Activated T-helper 1 cell treated with anti-CD3 and anti-CD28 coated beads, Interleukin-12 subunit alpha, Interleukin-12 subunit beta, Interleukin-2, Interleukin-4 antibody, amounts not matched to agents 30 ng/mL and 10 ng/mL and 1 ng/mL, durations not matched to agents 14 hours and 24 hours and 36 hours (primary cell): ENCODE results near the gene TBP. TPM values are rescaled to one million over a fixed set of nuclear protein-coding genes. Genes with fewer than 3 reads are reported as not detected.
"Not testable (repeated sequence)": the region's sequence is repeated elsewhere in the genome, so short reads cannot be mapped to it uniquely, and the experiment has no call there.

ENCODE experiments used
- DNase-seq: peaks from one replicate; pipeline ENCODE4 v3.0.0; 2021; ENCODE audit warnings: low spot score
- H3K27ac Mint-ChIP-seq: one replicate; pipeline ENCODE4 v1.8.0; 2021; ENCODE audit warnings: mild to moderate bottlenecking, mixed read lengths
- H3K27me3 Mint-ChIP-seq: one replicate; pipeline ENCODE4 v1.8.0; 2022; ENCODE audit warnings: mild to moderate bottlenecking, moderate library complexity, mixed read lengths; ENCODE audit not compliant: insufficient read depth
- H3K36me3 Mint-ChIP-seq: one replicate; pipeline ENCODE4 v1.8.0; 2021; ENCODE audit warnings: low read depth, mixed read lengths
- H3K4me1 Mint-ChIP-seq: one replicate; pipeline ENCODE4 v1.8.0; 2021; ENCODE audit warnings: low read depth, mixed read lengths
- H3K4me3 Mint-ChIP-seq: one replicate; pipeline ENCODE4 v1.8.0; 2021; ENCODE audit warnings: mild to moderate bottlenecking, moderate library complexity, mixed read lengths
- H3K9me3 Mint-ChIP-seq: one replicate; pipeline ENCODE4 v1.8.0; 2021; ENCODE audit warnings: mixed read lengths
- intact Hi-C: fragments of 100-400 bp; cut with micrococcal nuclease; formaldehyde crosslinking; loops from one replicate; pipeline ENCODE4 v1.15.1; 2024
- total RNA-seq: library from RNA; stranded (reverse); gene quantifications from 2 replicates; pipeline ENCODE4 v1.2.3, GENCODE V29; 2022

TBP gene
- total RNA-seq, 1 donor from 2014 or later: 29.6 TPM

- peaks cover 59% of the 10 kb centered on the region for H3K27me3 Mint-ChIP-seq
- H3K4me1 Mint-ChIP-seq: peaks cover 5% of the 10 kb centered on the region
- no peaks in the 10 kb centered on the region for H3K36me3 Mint-ChIP-seq
- no peaks in the 10 kb centered on the region for H3K9me3 Mint-ChIP-seq
- intact Hi-C loops: no loop called here
- DNase-seq: no peak
- no peak overlapping the region for H3K27ac Mint-ChIP-seq
- no peak overlapping the region for H3K4me3 Mint-ChIP-seq
Observed at GRCh38 chr6:170522565-170523183, 31.5 kb upstream of the TBP start.

DNA sequence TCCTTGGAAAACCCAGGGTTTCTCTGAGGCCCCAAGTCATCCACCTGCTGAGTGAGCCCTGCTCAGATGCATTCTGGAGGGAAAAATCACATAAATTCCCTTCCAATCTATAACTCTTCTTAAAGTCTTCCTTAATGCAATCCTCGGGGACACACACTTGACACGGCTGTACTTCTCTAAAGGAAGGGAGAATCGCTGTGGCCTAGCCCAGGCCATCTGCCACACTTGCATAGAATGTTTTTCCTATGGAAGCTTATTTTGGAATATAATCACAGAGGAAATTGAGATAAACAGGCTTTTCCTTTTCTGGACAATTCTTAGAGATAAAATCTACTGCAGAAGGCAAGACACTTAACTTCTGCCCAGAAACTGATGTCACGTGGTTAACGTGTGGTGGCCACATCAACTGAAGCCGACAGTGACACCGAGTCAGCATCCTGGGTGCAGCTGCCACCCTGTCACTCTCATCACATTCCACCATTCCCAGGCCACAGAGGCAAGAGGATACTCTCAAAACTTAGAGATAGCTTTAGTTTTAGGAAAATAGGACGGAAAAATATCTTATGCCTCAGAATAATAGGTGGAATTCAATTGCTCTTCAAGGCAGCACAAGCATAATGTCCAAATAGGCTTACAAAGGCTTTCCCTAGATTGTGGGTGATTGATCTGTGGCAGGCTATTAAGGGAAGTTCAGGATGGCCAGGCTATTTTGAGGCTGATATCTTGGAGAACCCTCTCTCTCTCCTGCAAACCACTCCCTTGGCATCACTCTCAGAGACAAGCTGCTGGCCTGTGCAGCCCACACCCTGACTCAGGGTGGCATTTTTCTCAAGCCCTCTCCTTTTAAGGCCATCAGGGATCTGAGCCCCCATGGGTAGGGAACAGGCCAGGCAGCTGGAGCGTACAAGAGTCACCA lies 30.7 kb upstream of the TBP start:
- H3K4me3 Mint-ChIP-seq: no peak overlapping the region
- no peaks in the 10 kb centered on the region for H3K36me3 Mint-ChIP-seq
- H3K27ac Mint-ChIP-seq: no peak overlapping the region
- H3K9me3 Mint-ChIP-seq: no peaks in the 10 kb centered on the region
- DNase-seq: no peak
- intact Hi-C loops: no loop called here
- H3K27me3 Mint-ChIP-seq: peaks cover 52% of the 10 kb centered on the region
- H3K4me1 Mint-ChIP-seq: peaks cover 5% of the 10 kb centered on the region

DNA sequence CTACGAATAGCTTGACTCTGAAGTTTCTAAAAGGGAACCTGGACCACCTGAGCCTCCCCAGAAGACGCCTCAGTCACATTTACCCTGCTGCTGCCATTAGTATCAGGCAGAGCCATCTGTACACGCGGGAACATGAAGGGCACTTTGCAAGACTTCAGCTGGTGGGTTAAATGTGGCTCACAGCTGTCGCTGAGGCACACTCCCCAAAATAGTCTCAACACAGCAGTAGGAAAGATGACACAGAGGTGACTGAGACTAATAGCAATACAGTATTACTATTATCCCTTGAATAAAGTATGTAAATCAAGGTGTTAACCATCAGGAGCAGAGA lies 30.0 kb upstream of the TBP start:
- Mint-ChIP-seq H3K27ac (no peak overlapping the region), H3K27me3 (peaks cover 46% of the 10 kb centered on the region), H3K9me3 (no peaks in the 10 kb centered on the region), H3K36me3 (no peaks in the 10 kb centered on the region), H3K4me1 (peaks cover 5% of the 10 kb centered on the region), H3K4me3 (no peak overlapping the region)
- DNase-seq: no peak
- intact Hi-C loops: no loop called here

DNA sequence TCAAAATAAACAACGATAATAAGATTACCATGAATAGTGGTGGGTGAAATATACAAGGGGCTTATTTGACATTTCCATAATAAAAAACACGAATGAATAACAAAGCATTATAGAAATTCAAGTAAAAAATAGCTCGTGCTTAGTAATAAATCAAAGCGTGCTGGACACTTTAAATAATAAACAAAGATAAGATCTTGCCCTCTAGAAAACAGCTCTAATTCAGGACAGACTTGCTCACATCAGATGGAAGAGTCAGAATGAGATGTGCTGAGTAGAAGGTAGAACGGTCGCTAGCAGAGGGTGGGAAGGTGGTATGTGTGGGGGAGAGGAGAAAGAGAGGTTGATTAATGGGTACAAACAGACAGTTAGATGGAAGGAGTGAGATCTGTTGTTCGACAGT lies 28.4 kb upstream of the TBP start:
- no peak overlapping the region for H3K27ac Mint-ChIP-seq
- no peak overlapping the region for H3K4me3 Mint-ChIP-seq
- no peak for DNase-seq
- peaks cover 29% of the 10 kb centered on the region for H3K27me3 Mint-ChIP-seq
- H3K4me1 Mint-ChIP-seq: peaks cover 5% of the 10 kb centered on the region
- H3K36me3 Mint-ChIP-seq: no peaks in the 10 kb centered on the region
- H3K9me3 Mint-ChIP-seq: no peaks in the 10 kb centered on the region
- intact Hi-C loops: no loop called here

- DNase-seq, H3K4me1 Mint-ChIP-seq, intact Hi-C loops, H3K36me3 Mint-ChIP-seq, H3K9me3 Mint-ChIP-seq, H3K4me3 Mint-ChIP-seq, H3K27ac Mint-ChIP-seq: not testable (repeated sequence)
- peaks cover 16% of the 10 kb centered on the region for H3K27me3 Mint-ChIP-seq
Observed at GRCh38 chr6:170527995-170528394, 26.2 kb upstream of the TBP start.

- H3K27me3 Mint-ChIP-seq: peaks cover 3% of the 10 kb centered on the region
- H3K9me3 Mint-ChIP-seq: no peaks in the 10 kb centered on the region
- H3K36me3 Mint-ChIP-seq: peaks cover 12% of the 10 kb centered on the region
- no peak overlapping the region for H3K4me3 Mint-ChIP-seq
- H3K4me1 Mint-ChIP-seq: no peaks in the 10 kb centered on the region
- peak; percentile 43 for DNase-seq
- H3K27ac Mint-ChIP-seq: no peak overlapping the region
- intact Hi-C loops: loop anchor here (1.0 kb wide), 2 partner anchors 699 to 1635 kb away; no protein-coding TSS in a partner anchor
Observed at GRCh38 chr6:170529839-170530469, 24.2 kb upstream of the TBP start.

DNA sequence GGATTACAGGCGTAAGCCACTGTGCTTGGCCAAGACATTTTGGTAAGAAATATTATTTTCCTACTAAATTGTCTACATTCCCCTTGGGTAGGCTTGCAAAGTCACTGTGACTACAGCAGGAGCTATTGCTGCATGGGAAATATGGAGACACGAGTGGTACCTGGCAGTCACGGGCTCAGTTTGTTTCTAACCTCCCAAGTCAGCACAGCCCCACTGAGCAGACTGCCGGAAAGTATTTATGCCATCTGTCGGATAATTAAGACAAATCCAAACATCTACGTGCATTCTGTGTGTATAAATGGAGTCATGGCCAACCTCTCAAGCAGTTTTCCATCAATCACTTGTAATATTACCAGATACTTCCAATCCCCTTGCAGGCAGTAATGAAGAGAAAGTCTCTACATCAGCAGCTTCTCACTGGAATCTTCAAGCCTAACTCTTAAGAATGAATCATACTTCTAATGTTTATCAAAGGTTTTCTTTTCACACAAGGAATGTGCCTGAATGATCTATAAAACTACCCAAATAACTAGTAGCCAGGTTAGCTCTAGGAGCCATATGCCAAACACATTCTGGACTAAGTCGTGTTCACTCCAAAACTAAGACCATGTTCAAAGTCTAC lies 21.2 kb upstream of the TBP start:
- Mint-ChIP-seq H3K4me3 (no peak overlapping the region), H3K9me3 (no peaks in the 10 kb centered on the region), H3K36me3 (peaks cover 37% of the 10 kb centered on the region), H3K27ac (no peak overlapping the region), H3K27me3 (no peaks in the 10 kb centered on the region), H3K4me1 (no peaks in the 10 kb centered on the region)
- intact Hi-C loops: no loop called here
- no peak for DNase-seq

GRCh38 chr6:170533792-170534191 lies 20.4 kb upstream of the TBP start:
- Mint-ChIP-seq H3K4me3 (no peak overlapping the region), H3K36me3 (peaks cover 40% of the 10 kb centered on the region), H3K9me3 (no peaks in the 10 kb centered on the region), H3K27ac (no peak overlapping the region), H3K4me1 (no peaks in the 10 kb centered on the region), H3K27me3 (no peaks in the 10 kb centered on the region)
- DNase-seq: no peak
- intact Hi-C loops: no loop called here

DNA sequence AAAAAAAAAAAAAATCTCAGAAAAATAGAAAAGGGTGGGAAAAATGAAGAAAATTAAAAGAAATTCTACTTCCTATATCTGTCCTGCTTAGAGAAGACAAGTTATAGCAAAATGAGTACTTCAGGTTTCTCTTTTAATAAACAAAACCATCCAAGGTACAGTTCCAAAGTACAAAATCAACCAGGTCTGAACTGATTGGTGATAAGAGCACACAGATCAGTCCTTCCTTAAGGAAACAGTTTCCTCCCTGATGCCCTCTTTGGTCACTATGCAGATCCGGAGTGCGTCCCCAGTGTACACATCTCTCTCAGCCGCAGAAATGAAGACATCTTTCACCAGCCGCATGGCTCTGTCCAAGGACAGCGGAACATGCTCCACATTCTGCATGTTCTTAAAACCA lies 19.2 kb upstream of the TBP start:
- no peak for DNase-seq
- Mint-ChIP-seq H3K36me3 (peaks cover 44% of the 10 kb centered on the region), H3K27ac (no peak overlapping the region), H3K9me3 (no peaks in the 10 kb centered on the region), H3K27me3 (no peaks in the 10 kb centered on the region), H3K4me3 (no peak overlapping the region), H3K4me1 (peaks cover 4% of the 10 kb centered on the region)
- intact Hi-C loops: no loop called here

DNA sequence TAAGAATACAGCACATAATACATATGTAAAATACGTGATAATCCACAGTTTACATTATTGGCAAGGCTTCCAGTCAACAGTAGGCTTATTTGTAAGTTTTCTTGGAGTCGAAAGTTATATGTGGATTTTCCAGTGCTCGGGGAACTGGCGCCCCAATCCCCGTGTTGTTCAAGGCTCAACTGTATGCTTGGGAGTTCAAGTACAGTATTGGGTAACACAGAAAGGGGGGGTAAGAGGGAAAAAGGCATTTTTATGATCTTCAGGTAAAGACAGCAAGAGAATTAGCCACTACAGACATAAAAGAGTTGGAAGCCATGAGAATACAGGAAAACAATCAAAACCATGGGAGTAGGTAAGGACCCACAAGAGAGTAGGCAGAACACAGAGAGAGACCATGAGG lies 17.5 kb upstream of the TBP start:
- Mint-ChIP-seq H3K27ac (no peak overlapping the region), H3K4me3 (no peak overlapping the region), H3K27me3 (no peaks in the 10 kb centered on the region), H3K36me3 (peaks cover 53% of the 10 kb centered on the region), H3K9me3 (no peaks in the 10 kb centered on the region), H3K4me1 (peaks cover 17% of the 10 kb centered on the region)
- no peak for DNase-seq
- intact Hi-C loops: no loop called here

DNA sequence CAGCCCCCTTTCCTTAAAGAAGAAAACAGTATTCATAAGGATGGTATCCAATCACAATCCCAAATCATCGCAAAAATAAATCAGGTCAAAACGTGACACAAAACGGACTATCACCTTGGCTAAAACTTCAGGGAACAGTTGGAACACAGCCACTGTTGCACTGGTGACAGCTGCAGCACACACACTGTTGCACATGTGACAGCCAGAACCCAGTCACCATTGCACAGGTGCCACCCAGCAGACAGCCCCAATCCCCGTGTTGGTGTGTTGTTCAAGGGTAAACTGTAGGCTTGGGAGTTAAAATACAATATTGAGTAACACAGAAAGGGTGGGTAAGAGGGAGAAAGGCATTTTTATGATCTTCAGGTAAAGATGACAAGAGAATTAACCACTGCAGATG lies 16.8 kb upstream of the TBP start:
- H3K4me1 Mint-ChIP-seq: peaks cover 18% of the 10 kb centered on the region
- H3K27ac Mint-ChIP-seq: no peak overlapping the region
- intact Hi-C loops: no loop called here
- H3K36me3 Mint-ChIP-seq: peaks cover 57% of the 10 kb centered on the region
- no peaks in the 10 kb centered on the region for H3K9me3 Mint-ChIP-seq
- no peaks in the 10 kb centered on the region for H3K27me3 Mint-ChIP-seq
- no peak overlapping the region for H3K4me3 Mint-ChIP-seq
- DNase-seq: no peak

DNA sequence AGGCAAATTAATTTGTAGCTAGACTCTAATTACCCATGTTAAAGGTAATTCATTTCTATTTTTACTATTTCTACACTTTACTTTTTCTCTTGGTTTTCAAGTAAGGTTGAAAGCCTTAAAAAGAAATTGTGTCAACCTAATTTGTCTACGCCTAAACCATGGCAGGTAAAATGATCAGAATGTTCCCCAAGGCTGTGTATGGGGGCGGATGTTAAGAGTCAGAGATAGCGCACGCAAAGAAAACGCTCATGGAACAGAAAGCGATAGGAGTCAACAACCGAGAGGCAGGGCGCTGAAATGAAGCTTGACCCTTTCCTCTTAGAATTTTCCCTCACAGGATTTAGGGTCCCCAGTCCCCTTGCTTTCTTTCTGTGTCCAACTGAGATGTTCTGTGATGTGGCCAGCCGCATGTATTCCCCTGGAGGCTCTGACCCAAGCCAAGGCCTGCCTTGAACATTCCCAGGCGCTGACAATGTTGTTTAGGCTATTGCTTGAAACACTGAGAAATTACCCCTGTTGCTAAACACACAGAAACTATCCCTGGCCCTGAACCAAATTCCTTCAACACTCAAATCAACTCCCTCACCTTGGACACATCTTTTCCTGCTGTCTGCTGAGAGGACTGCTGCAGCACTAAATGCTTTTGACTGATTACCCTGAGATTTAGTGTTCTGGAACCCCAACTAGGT lies 12.0 kb upstream of the TBP start:
- no peaks in the 10 kb centered on the region for H3K27me3 Mint-ChIP-seq
- H3K9me3 Mint-ChIP-seq: no peaks in the 10 kb centered on the region
- no peak overlapping the region for H3K4me3 Mint-ChIP-seq
- no peak for DNase-seq
- intact Hi-C loops: no loop called here
- peaks cover 30% of the 10 kb centered on the region for H3K4me1 Mint-ChIP-seq
- peaks cover 53% of the 10 kb centered on the region for H3K36me3 Mint-ChIP-seq
- no peak overlapping the region for H3K27ac Mint-ChIP-seq
